Neural progenitor cell (in vitro differentiated cells): Measurements from ENCODE around the gene SFMBT1. TPM values are rescaled to one million over a fixed set of nuclear protein-coding genes. Genes with fewer than 3 reads are reported as not detected.

Experiments used
- DNase-seq: peaks from one replicate; pipeline ENCODE4 v3.0.0-alpha.2; 2016; ENCODE audit warnings: low spot score
- H2AFZ ChIP-seq: fragments of 200-600 bp; sonication (generic); replicated peaks from 2 replicates; pipeline ENCODE4 v1.6.1; 2016; ENCODE audit warnings: antibody characterized with exemption
- H3F3A ChIP-seq: fragments of 200-600 bp; sonication (generic); 2 replicates; pipeline ENCODE4 v1.6.1; 2016; ENCODE audit warnings: antibody characterized with exemption, low read depth
- H3K27ac ChIP-seq: fragments of 200-600 bp; sonication (generic); 2 replicates; pipeline ENCODE4 v1.5.1; 2016; ENCODE audit warnings: mild to moderate bottlenecking
- H3K27me3 ChIP-seq: fragments of 200-600 bp; sonication (generic); 2 replicates; pipeline ENCODE4 v1.6.1; 2016; ENCODE audit warnings: mild to moderate bottlenecking, moderate library complexity
- H3K36me3 ChIP-seq: fragments of 200-600 bp; sonication (generic); 2 replicates; pipeline ENCODE4 v1.5.1; 2016
- H3K4me1 ChIP-seq: fragments of 200-600 bp; sonication (generic); 2 replicates; pipeline ENCODE4 v1.6.1; 2016; ENCODE audit warnings: mixed run types
- H3K4me2 ChIP-seq: fragments of 200-600 bp; sonication (generic); 2 replicates; pipeline ENCODE4 v1.6.1; 2016
- H3K4me3 ChIP-seq: fragments of 200-600 bp; sonication (generic); 2 replicates; pipeline ENCODE4 v1.5.1; 2016
- H3K79me2 ChIP-seq: fragments of 200-600 bp; sonication (generic); 2 replicates; pipeline ENCODE4 v1.6.1; 2016; ENCODE audit warnings: low read depth
- H3K9ac ChIP-seq: fragments of 200-600 bp; sonication (generic); 2 replicates; pipeline ENCODE4 v1.6.1; 2016
- H3K9me3 ChIP-seq: fragments of 200-600 bp; sonication (generic); 2 replicates; pipeline ENCODE4 v1.5.1; 2016; ENCODE audit warnings: low read depth
- H4K20me1 ChIP-seq: fragments of 200-600 bp; sonication (generic); 2 replicates; pipeline ENCODE4 v1.6.1; 2016; ENCODE audit warnings: low read depth
- H3K27ac Mint-ChIP-seq: 3 replicates; pipeline ENCODE4 v1.8.0; 2021; ENCODE audit warnings: mixed read lengths
- H3K27me3 Mint-ChIP-seq: 2 replicates; pipeline ENCODE4 v1.8.0; 2022; ENCODE audit warnings: low read depth, mild to moderate bottlenecking, inconsistent platforms, moderate library complexity, mixed read lengths; ENCODE audit not compliant: insufficient read depth
- H3K36me3 Mint-ChIP-seq: 3 replicates; pipeline ENCODE4 v1.8.0; 2021; ENCODE audit warnings: mixed read lengths
- H3K4me1 Mint-ChIP-seq: 3 replicates; pipeline ENCODE4 v1.8.0; 2021; ENCODE audit warnings: mixed read lengths
- H3K4me3 Mint-ChIP-seq: 3 replicates; pipeline ENCODE4 v1.8.0; 2021; ENCODE audit warnings: mild to moderate bottlenecking, moderate library complexity, mixed read lengths
- H3K9me3 Mint-ChIP-seq: 3 replicates; pipeline ENCODE4 v1.8.0; 2020; ENCODE audit warnings: mixed read lengths
- CTCF ChIP-seq: fragments of 200-600 bp; sonication (generic); IDR thresholded peaks from 2 replicates; pipeline ENCODE4 v1.5.1; 2017; ENCODE audit warnings: antibody characterized with exemption, mild to moderate bottlenecking
- EZH2 ChIP-seq: fragments of 200-600 bp; sonication (generic); IDR thresholded peaks from 2 replicates; pipeline ENCODE4 v1.6.1; 2017; ENCODE audit warnings: antibody characterized with exemption, mild to moderate bottlenecking, moderate library complexity
- EZH2phosphoT487 ChIP-seq: fragments of 200-600 bp; sonication (generic); IDR thresholded peaks from 2 replicates; pipeline ENCODE4 v1.6.1; 2017; ENCODE audit warnings: antibody characterized with exemption
- total RNA-seq: library from RNA; depleted of rRNA; stranded (reverse); fragments of >200 nt; gene quantifications from 2 replicates; pipeline ENCODE4 v1.2.3, GENCODE V29; 2015; ENCODE audit warnings: low replicate concordance

The SFMBT1 gene
- total RNA-seq, 1 donor from 2014 or later: 18.5 TPM

DNA sequence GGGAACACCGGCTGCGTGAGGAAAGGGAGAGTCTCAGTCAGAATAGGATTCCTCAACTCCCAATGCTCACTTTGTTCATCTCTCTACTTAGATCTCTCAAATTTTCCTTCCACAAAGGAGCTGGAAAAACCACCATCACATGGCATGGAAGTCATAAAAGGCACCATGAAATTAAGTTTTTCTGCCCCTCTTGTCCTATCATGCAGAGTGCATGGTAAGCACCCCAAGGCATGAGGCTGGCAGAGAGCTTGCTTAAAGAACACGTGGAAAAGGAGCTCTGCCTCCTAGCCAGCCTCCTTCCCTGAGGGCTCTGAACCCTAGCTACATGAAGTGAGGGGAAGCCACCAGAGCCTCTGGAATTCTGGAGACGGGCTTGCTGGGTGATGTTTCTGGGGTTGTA, 166.3 kb downstream of the SFMBT1 start:
- Histone ChIP-seq H3K79me2 (no peaks in the 10 kb centered on the region), H3K9me3 (no peaks in the 10 kb centered on the region), H3K27me3 (no peaks in the 10 kb centered on the region), H3K4me1 (peaks cover 5% of the 10 kb centered on the region), H2AFZ (no peak overlapping the region), H3F3A (no peaks in the 10 kb centered on the region), H3K9ac (no peak overlapping the region), H3K4me2 (no peak overlapping the region), H3K36me3 (no peaks in the 10 kb centered on the region), H3K4me3 (no peak overlapping the region), H4K20me1 (peaks cover 3% of the 10 kb centered on the region), H3K27ac (no peak overlapping the region)
- no peak for TF ChIP-seq EZH2phosphoT487
- H3K9me3 Mint-ChIP-seq: no peaks in the 10 kb centered on the region
- H3K4me3 Mint-ChIP-seq: no peak overlapping the region
- peaks cover 2% of the 10 kb centered on the region for H3K27me3 Mint-ChIP-seq
- no peak for DNase-seq
- H3K4me1 Mint-ChIP-seq: peaks cover 11% of the 10 kb centered on the region
- no peak overlapping the region for H3K27ac Mint-ChIP-seq
- H3K36me3 Mint-ChIP-seq: peaks cover 2% of the 10 kb centered on the region

DNA sequence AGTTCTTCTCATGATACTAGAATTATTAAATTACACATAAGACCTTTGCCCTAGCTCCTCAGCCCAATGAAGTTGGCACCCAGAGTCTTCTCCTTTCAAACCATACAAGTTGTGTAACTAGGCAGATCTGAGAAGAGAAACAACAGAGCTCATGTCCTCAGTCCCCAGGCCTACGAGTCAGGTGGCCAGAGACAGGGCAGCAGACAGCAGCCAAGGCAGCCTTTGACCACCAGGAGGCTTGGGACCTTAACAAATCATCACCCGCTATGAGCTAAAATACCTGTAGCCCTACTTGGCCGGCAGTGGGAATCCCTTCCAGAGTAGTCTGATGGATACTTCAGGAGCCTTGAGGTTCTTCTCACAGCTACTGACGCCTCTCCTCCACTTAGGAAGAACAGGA, 166.8 kb downstream of the SFMBT1 start:
- Histone ChIP-seq H3K27me3 (no peaks in the 10 kb centered on the region), H3K27ac (no peak overlapping the region), H3K4me1 (peaks cover 5% of the 10 kb centered on the region), H3K4me2 (no peak overlapping the region), H3K9me3 (no peaks in the 10 kb centered on the region), H3K4me3 (no peak overlapping the region), H2AFZ (no peak overlapping the region), H3F3A (no peaks in the 10 kb centered on the region), H3K79me2 (no peaks in the 10 kb centered on the region), H4K20me1 (peaks cover 3% of the 10 kb centered on the region), H3K9ac (no peak overlapping the region), H3K36me3 (no peaks in the 10 kb centered on the region)
- H3K27ac Mint-ChIP-seq: no peak overlapping the region
- TF ChIP-seq CTCF: peak; percentile 11
- no peak for TF ChIP-seq EZH2
- H3K4me3 Mint-ChIP-seq: no peak overlapping the region
- peaks cover 2% of the 10 kb centered on the region for H3K27me3 Mint-ChIP-seq
- no peak for DNase-seq
- H3K9me3 Mint-ChIP-seq: no peaks in the 10 kb centered on the region
- H3K36me3 Mint-ChIP-seq: peaks cover 2% of the 10 kb centered on the region
- H3K4me1 Mint-ChIP-seq: peaks cover 11% of the 10 kb centered on the region

GRCh38 chr3:52877085-52877484, 168.8 kb downstream of the SFMBT1 start:
- H3F3A ChIP-seq: no peaks in the 10 kb centered on the region
- H3K27me3 Mint-ChIP-seq: peaks cover 2% of the 10 kb centered on the region
- no peak overlapping the region for H3K4me3 ChIP-seq
- H3K4me1 ChIP-seq: peaks cover 11% of the 10 kb centered on the region
- no peaks in the 10 kb centered on the region for H3K36me3 ChIP-seq
- no peak for DNase-seq
- no peak overlapping the region for H3K27ac ChIP-seq
- H3K9me3 Mint-ChIP-seq: no peaks in the 10 kb centered on the region
- H3K4me3 Mint-ChIP-seq: no peak overlapping the region
- H3K27ac Mint-ChIP-seq: no peak overlapping the region
- H2AFZ ChIP-seq: no peak overlapping the region
- no peak overlapping the region for H3K4me2 ChIP-seq
- peaks cover 4% of the 10 kb centered on the region for H3K79me2 ChIP-seq
- H3K4me1 Mint-ChIP-seq: peaks cover 7% of the 10 kb centered on the region
- peaks cover 3% of the 10 kb centered on the region for H4K20me1 ChIP-seq
- no peak overlapping the region for H3K9ac ChIP-seq
- H3K27me3 ChIP-seq: no peaks in the 10 kb centered on the region
- H3K9me3 ChIP-seq: no peaks in the 10 kb centered on the region
- no peak for TF ChIP-seq EZH2phosphoT487
- no peak for TF ChIP-seq CTCF
- no peak for TF ChIP-seq EZH2
- peaks cover 2% of the 10 kb centered on the region for H3K36me3 Mint-ChIP-seq

GRCh38 chr3:52874864-52875587, 170.8 kb downstream of the SFMBT1 start:
- H4K20me1 ChIP-seq: peaks cover 3% of the 10 kb centered on the region
- peaks cover 4% of the 10 kb centered on the region for H3K79me2 ChIP-seq
- peaks cover 2% of the 10 kb centered on the region for H3K36me3 Mint-ChIP-seq
- H3K27ac Mint-ChIP-seq: no peak overlapping the region
- TF ChIP-seq EZH2phosphoT487: no peak
- TF ChIP-seq EZH2: no peak
- no peak for TF ChIP-seq CTCF
- H3K27ac ChIP-seq: no peak overlapping the region
- H3K4me3 Mint-ChIP-seq: no peak overlapping the region
- H3K27me3 Mint-ChIP-seq: peaks cover 2% of the 10 kb centered on the region
- H3K9me3 Mint-ChIP-seq: no peaks in the 10 kb centered on the region
- H3K4me1 Mint-ChIP-seq: peaks cover 5% of the 10 kb centered on the region
- H3K4me2 ChIP-seq: no peak overlapping the region
- no peak overlapping the region for H3K9ac ChIP-seq
- H2AFZ ChIP-seq: no peak overlapping the region
- DNase-seq: no peak
- no peaks in the 10 kb centered on the region for H3F3A ChIP-seq
- no peaks in the 10 kb centered on the region for H3K9me3 ChIP-seq
- H3K4me1 ChIP-seq: peaks cover 7% of the 10 kb centered on the region
- no peaks in the 10 kb centered on the region for H3K36me3 ChIP-seq
- no peak overlapping the region for H3K4me3 ChIP-seq
- no peaks in the 10 kb centered on the region for H3K27me3 ChIP-seq
